Cerebellar cortex (tissue), 1 donor: ENCODE measurements around the gene LARP4B.

ENCODE experiments used
- DNase-seq: peaks from one replicate; pipeline ENCODE4 v3.0.0-alpha.2; 2015; ENCODE audit warnings: low spot score

LARP4B gene

DNA sequence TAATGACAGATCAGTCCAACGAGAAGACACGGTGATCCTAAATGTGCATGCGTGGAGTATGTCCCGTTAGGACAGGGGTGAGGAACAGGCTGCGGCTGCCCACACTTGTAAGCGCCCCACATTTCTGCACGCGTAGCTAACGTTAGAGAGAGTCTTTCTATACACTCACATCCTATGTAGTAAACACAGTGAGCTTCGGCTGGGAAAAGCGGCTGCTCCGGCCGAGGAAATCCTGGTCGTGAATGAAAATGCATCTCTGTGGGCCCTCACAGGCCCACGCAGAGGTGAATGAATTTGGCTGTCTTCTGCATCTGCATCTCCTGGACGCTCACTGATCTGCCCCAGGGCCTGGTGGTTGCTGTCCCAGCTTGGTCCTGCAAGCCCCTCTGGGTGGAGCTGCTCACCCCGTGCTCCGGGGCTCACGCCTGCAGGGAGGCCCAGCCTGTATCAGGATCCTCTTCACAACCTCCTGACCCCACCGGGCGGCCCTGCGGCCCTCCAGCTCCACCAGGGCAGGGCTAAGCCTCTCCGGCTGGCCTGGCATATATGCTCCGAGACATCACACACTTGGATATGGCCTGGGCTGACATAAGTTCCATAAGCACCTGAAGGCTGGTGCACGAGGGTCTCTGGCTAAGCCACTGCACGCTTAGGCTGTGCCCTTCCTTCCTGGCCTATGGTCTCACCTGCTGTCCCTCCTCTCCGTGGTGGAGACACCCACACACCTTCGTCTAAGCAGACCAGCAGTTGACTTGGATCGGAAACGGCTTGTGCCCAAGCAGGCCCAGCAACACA lies 124.1 kb downstream of the LARP4B start:
- no peak for DNase-seq

- no peak for DNase-seq
These were observed 124.9 kb downstream of the LARP4B start for GRCh38 chr10:806451-807162.

GRCh38 chr10:805620-806305 lies 125.7 kb downstream of the LARP4B start:
- DNase-seq, result no peak

GRCh38 chr10:804787-805619 lies 126.5 kb downstream of the LARP4B start:
- DNase-seq, result no peak

- DNase-seq, result no peak
These were observed 127.2 kb downstream of the LARP4B start for GRCh38 chr10:804191-804781.

GRCh38 chr10:803041-803741 lies 128.3 kb downstream of the LARP4B start:
- peak; percentile 61 for DNase-seq

GRCh38 chr10:802506-802905 lies 129.0 kb downstream of the LARP4B start:
- no peak for DNase-seq

DNA sequence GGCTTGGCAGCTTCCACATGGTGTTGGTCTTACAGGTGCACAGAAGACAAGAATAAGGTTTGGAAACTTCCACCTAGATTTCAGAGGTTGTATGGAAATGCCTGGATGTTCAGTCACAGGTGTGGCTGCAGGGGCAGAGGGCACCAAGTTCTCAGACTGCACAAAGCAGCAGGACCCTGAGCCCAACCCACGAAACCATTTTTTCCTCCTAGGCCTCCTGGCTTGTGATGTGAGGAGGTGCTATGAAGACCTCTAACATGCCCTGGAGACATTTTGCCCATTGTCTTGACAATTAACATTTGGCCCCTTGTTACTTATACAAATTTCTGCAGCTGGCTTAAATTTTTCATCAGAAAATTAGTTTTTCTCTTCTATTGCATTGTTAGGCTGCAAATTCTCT lies 134.3 kb downstream of the LARP4B start:
- DNase-seq, result no peak

GRCh38 chr10:796233-796632 lies 135.3 kb downstream of the LARP4B start:
- DNase-seq, result no peak

DNA sequence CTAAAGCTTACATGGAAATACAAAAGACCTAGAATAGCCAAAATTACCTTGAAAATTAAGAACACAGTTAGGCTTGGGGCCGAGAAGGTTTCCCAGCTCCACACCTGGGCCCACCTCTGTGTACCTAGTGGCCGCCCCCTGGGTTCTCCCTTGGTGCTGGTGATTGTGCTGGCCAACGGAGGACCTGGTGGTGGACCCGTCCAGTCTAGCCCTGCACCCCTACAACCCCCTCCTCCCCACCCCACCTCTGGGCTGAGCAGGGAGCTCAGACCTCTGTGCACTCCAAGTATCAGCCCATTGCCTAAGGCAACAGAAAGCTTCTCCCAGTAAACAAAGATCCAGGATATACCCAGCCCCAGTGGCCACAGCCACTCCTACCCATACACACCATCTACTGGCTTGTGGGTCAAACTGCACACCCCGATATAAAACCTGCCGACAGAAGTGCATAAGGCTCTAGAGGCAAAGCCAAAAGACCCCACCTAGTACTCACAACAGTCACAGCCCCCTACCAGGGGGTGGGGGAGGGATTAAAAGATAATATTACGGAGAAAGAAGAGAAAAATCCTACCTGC lies 137.0 kb downstream of the LARP4B start:
- no peak for DNase-seq

DNA sequence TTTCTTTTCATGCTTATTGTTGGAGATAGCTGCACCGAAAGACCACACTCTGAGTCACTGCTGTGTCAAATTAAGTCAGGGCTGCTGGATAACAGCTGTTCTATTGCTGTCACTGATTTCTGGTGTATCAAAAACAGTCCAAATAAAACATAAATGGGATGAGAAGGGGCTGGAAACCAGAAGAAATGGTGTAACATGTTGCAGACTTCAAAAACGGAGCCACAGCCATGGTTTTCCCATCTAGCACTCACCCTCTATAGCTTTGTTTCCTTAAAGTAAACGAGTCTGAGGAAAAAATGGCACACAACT lies 138.8 kb downstream of the LARP4B start:
- no peak for DNase-seq

GRCh38 chr10:792083-792791 lies 139.3 kb downstream of the LARP4B start:
- no peak for DNase-seq

DNA sequence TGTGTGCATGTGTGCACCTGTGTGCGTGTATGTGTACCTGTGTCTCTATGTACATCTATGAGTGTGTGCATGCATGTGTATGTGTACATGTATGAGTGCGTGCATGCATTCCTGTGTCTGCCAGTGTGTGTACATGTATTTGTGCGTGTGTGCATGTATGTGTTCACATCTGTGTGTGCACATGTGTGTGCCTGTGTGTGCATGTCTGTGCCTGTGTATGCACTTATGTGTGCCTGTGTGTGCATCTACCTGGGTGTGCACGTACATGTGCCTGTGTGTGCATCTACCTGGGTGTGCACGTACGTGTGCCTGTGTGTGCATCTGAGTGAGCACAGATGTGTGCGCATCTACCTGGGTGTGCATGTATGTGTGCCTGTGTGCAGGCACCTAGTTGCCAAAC lies 139.9 kb downstream of the LARP4B start:
- DNase-seq, result no peak

DNA sequence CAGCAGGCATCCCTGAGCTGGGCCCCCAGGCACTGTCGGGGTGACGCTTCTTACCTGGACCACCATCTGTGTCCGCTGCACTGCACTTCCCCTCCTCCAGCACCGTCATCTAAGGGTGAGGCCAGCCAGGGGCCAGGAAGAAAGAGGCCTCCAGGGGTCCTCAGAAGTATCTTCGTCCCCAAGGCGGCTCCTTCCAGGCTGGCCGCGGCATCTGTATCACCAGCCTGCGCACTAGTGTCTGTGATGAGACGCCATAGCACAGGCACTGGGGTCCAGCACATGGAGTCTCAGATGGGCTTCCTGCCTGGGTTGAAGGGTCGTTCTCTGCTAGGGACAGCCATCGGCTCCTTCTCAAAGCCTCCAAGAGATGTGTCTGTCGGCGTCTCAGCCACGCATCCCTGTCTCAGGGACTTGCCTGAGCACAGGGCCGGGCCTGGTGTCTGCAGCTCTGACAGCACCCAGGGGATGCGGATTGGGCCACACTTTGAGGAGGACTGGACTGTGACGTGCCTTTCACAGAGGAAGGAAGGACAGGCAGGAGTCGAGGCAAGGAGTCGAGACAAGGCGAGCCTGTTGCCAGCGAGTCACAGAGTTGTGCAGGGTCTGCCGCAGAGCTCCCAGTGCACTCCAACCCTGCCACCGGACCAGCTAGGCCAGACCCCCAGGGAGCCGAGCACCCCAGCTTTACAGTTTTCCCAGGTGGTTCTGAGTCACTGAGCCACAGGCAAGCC lies 140.5 kb downstream of the LARP4B start:
- no peak for DNase-seq

GRCh38 chr10:789831-790701 lies 141.4 kb downstream of the LARP4B start:
- DNase-seq, result no peak

GRCh38 chr10:788796-789748 lies 142.4 kb downstream of the LARP4B start:
- peak; percentile 87 for DNase-seq

- no peak for DNase-seq
These were observed 143.4 kb downstream of the LARP4B start for GRCh38 chr10:787933-788651.
